Measurements from ENCODE around the gene CPNE5. TPM values are rescaled to one million over a fixed set of nuclear protein-coding genes. Genes with fewer than 3 reads are reported as not detected.

Gene CPNE5
- polyA plus RNA-seq, 2 of the 4 experiments (the other 2 are of a cell fraction) = 0.03 to 0.13 TPM

GRCh38 chr6:36867471-36868224 lies 28.4 kb upstream of the CPNE5 start:
- ChIA-PET POLR2A (no interaction called here), CTCF (interaction anchor here (0.6 to 1.1 kb wide), 3 partner anchors 15 to 188 kb away, joined by 3 to 4 read pairs (median 4); no protein-coding TSS in a partner anchor)
- DNase-seq (ENCODE audit: low read depth in 1 of 2, low spot score in 1 of 2) (no peak), ATAC-seq (no peak), FAIRE-seq (no peak)
- no peak overlapping the region for H3K4me3 ChIP-seq
- no peak overlapping the region for H3K4me2 ChIP-seq
- H3K9me3 ChIP-seq = no peaks in the 10 kb centered on the region
- H3K27ac ChIP-seq = no peak overlapping the region
- WGBS (ENCODE audit: missing lambda C conversion rate) = 84% methylated on average over 2 of the region's 4 CpGs
- no peaks in the 10 kb centered on the region for H3K4me1 ChIP-seq
- TF ChIP-seq HOXB13 (CRISPR knock-in tag; IDR thresholded peaks at IDR 0.05; ENCODE audit: low read depth) = no peak
- no peak for TF ChIP-seq CHD2 (IDR thresholded peaks at IDR 0.05; ENCODE audit: low read length, partially characterized antibody)
- TF ChIP-seq FOXS1 (CRISPR knock-in tag; IDR thresholded peaks at IDR 0.05) = no peak
- no peak for TF ChIP-seq MAFK (IDR thresholded peaks at IDR 0.05; ENCODE audit: partially characterized antibody)
- no peak for TF ChIP-seq ZC3H11A (IDR thresholded peaks at IDR 0.05)

- Histone ChIP-seq H3K4me1 (0 out of 3 replicates have a peak, but pooled peaks cover 3% of the 10 kb centered on the region), H3K4me2 (no peak overlapping the region), H3K9me3 (no peaks in the 10 kb centered on the region), H3K27ac (no peak overlapping the region), H3K4me3 (no peak overlapping the region)
- DNase-seq (ENCODE audit: low read depth in 1 of 2, low spot score in 1 of 2) = no peak
- ATAC-seq = no peak
- WGBS (ENCODE audit: missing lambda C conversion rate) = 90% methylated on average over 2 of the region's 2 CpGs
- no peak for FAIRE-seq
- TF ChIP-seq PHF8 (IDR thresholded peaks at IDR 0.05; ENCODE audit: borderline replicate concordance, low read depth) (no peak), CBX2 (IDR thresholded peaks at IDR 0.05; ENCODE audit: borderline replicate concordance, low read depth) (no peak), FOSB (CRISPR knock-in tag; IDR thresholded peaks at IDR 0.05) (no peak), ATOH8 (CRISPR knock-in tag; IDR thresholded peaks at IDR 0.05; ENCODE audit: low read depth) (no peak), FOXS1 (CRISPR knock-in tag; IDR thresholded peaks at IDR 0.05) (no peak), RFX5 (IDR thresholded peaks at IDR 0.05) (no peak), JUNB (IDR thresholded peaks at IDR 0.05) (no peak), HOXB5 (CRISPR knock-in tag; IDR thresholded peaks at IDR 0.05) (no peak), MAZ (IDR thresholded peaks at IDR 0.05; ENCODE audit: borderline replicate concordance, low read depth, low read length) (no peak)
- ChIA-PET CTCF (interaction anchor here (0.7 to 1.5 kb wide), 4 partner anchors 10 to 73 kb away, joined by 3 to 8 read pairs (median 4); partner anchors contain the start of gene C6orf89), POLR2A (no interaction called here)
These were observed 26.6 kb upstream of the CPNE5 start for GRCh38 chr6:36865835-36866234.

- Histone ChIP-seq H3K4me3 (no peak overlapping the region), H3K4me1 (0 out of 3 replicates have a peak, but pooled peaks cover 3% of the 10 kb centered on the region), H3K4me2 (no peak overlapping the region), H3K9me3 (no peaks in the 10 kb centered on the region), H3K27ac (no peak overlapping the region)
- ChIA-PET POLR2A (interaction anchor here (1.2 kb wide), 1 partner anchor 10 kb away, joined by 3 read pairs; no protein-coding TSS in a partner anchor), CTCF (interaction anchor here (1.0 to 1.9 kb wide), 3 partner anchors 12 to 154 kb away, joined by 4 to 5 read pairs (median 5); no protein-coding TSS in a partner anchor)
- 94% methylated on average over 12 of the region's 12 CpGs for WGBS (ENCODE audit: missing lambda C conversion rate)
- no peak for DNase-seq (ENCODE audit: low read depth in 1 of 2, low spot score in 1 of 2)
- TF ChIP-seq FOSL2 (IDR thresholded peaks at IDR 0.05) (no peak), FOSL2 (CRISPR knock-in tag; IDR thresholded peaks at IDR 0.05) (no peak), NFE2L2 (conservative IDR thresholded peaks at IDR 0.05; ENCODE audit: low read length) (no peak), CBX8 (IDR thresholded peaks at IDR 0.05) (no peak), HOXA7 (CRISPR knock-in tag; IDR thresholded peaks at IDR 0.05) (no peak), MYC (IDR thresholded peaks at IDR 0.05; ENCODE audit: borderline replicate concordance, low read length) (no peak), TP53 (CRISPR knock-in tag; IDR thresholded peaks at IDR 0.05) (no peak), ZNF302 (CRISPR knock-in tag; IDR thresholded peaks at IDR 0.05) (no peak)
- ATAC-seq = no peak
- no peak for FAIRE-seq
These were observed 24.7 kb upstream of the CPNE5 start for GRCh38 chr6:36863670-36864540.
